Subcutaneous adipose tissue (tissue), 4 donors: Measurements from ENCODE around the gene TMEFF2. TPM values are rescaled to one million over a fixed set of nuclear protein-coding genes. Genes with fewer than 3 reads are reported as not detected.

Experiments
- CTCF ChIP-seq: fragments of 450-650 bp; IDR thresholded peaks from one replicate; pipeline ENCODE4 v1.5.1; 2016; ENCODE audit warnings: low read depth, mild to moderate bottlenecking, control low read depth, antibody characterized with exemption, moderate library complexity
- total RNA-seq, 4 donors: library from RNA; depleted of rRNA; stranded (reverse); fragments of >200 nt; gene quantifications; one replicate each; pipeline ENCODE4 v1.1.0, GENCODE V29; 2016

TMEFF2 gene
- total RNA-seq, 4 donors from 2014 or later, result 0.22 TPM; not detected in 3

GRCh38 chr2:192064459-192064858, 130.3 kb downstream of the TMEFF2 start:
- TF ChIP-seq CTCF, result no peak

GRCh38 chr2:192060161-192060560, 134.6 kb downstream of the TMEFF2 start:
- TF ChIP-seq CTCF, result no peak

- no peak for TF ChIP-seq CTCF
Observed at GRCh38 chr2:192059266-192059665, 135.5 kb downstream of the TMEFF2 start.

- no peak for TF ChIP-seq CTCF
Observed at GRCh38 chr2:192053921-192054320, 140.8 kb downstream of the TMEFF2 start.

GRCh38 chr2:192051533-192051932, 143.2 kb downstream of the TMEFF2 start:
- TF ChIP-seq CTCF, result no peak

- TF ChIP-seq CTCF, result no peak
Observed at GRCh38 chr2:192049362-192049761, 145.4 kb downstream of the TMEFF2 start.

GRCh38 chr2:192047315-192048107, 147.2 kb downstream of the TMEFF2 start:
- no peak for TF ChIP-seq CTCF
